Trophoblast cell (in vitro differentiated cells and primary cell): Measurements from ENCODE around the gene MLN.

Experiments used
- DNase-seq, 2 donors: peaks; one replicate each; pipeline ENCODE4 v3.0.0-alpha.2; 2016
- H2AFZ ChIP-seq: 2 replicates; pipeline ENCODE4 v1.6.1; 2013; ENCODE audit warnings: low read length, moderate library complexity, mild to moderate bottlenecking; ENCODE audit not compliant: insufficient read depth, poor library complexity
- H2AK5ac ChIP-seq: 2 replicates; pipeline ENCODE4 v1.6.1; 2013; ENCODE audit warnings: mild to moderate bottlenecking, low read length
- H2BK120ac ChIP-seq: 2 replicates; pipeline ENCODE4 v1.6.1; 2013; ENCODE audit warnings: low read length, mild to moderate bottlenecking, moderate library complexity; ENCODE audit not compliant: insufficient read depth, poor library complexity
- H2BK12ac ChIP-seq: 2 replicates; pipeline ENCODE4 v1.6.1; 2013; ENCODE audit warnings: mild to moderate bottlenecking, low read length, moderate library complexity
- H2BK5ac ChIP-seq: 2 replicates; pipeline ENCODE4 v1.6.1; 2013; ENCODE audit warnings: low read length, low read depth, moderate library complexity, mild to moderate bottlenecking; ENCODE audit not compliant: poor library complexity
- H3K14ac ChIP-seq: 2 replicates; pipeline ENCODE4 v1.6.1; 2013; ENCODE audit warnings: mild to moderate bottlenecking, low read length
- H3K18ac ChIP-seq: 2 replicates; pipeline ENCODE4 v1.6.1; 2013; ENCODE audit warnings: mild to moderate bottlenecking, low read length
- H3K23ac ChIP-seq: 2 replicates; pipeline ENCODE4 v1.6.1; 2013; ENCODE audit warnings: low read length
- H3K27ac ChIP-seq: 2 replicates; pipeline ENCODE4 v1.5.1; 2013; ENCODE audit warnings: low read depth, mild to moderate bottlenecking, inconsistent platforms, low read length, moderate library complexity
- H3K27me3 ChIP-seq: 2 replicates; pipeline ENCODE4 v1.6.1; 2013; ENCODE audit warnings: inconsistent platforms, mild to moderate bottlenecking, low read length, moderate library complexity; ENCODE audit not compliant: insufficient read depth
- H3K36me3 ChIP-seq, 2 experiments: 1 replicate in 1 of 2; 2 replicates in 1 of 2; pipeline ENCODE4 v1.6.1; 2013; ENCODE audit warnings: low read length in 2 of 2, mild to moderate bottlenecking in 2 of 2, moderate library complexity in 1 of 2; ENCODE audit not compliant: insufficient read depth in 2 of 2, control insufficient read depth in 1 of 2
- H3K4ac ChIP-seq: 2 replicates; pipeline ENCODE4 v1.6.1; 2013; ENCODE audit warnings: low read depth, mild to moderate bottlenecking, low read length, moderate library complexity
- H3K4me1 ChIP-seq, 2 experiments: 1 replicate in 1 of 2; 2 replicates in 1 of 2; pipeline ENCODE4 v1.6.1; 2013; ENCODE audit warnings: low read length in 2 of 2, mild to moderate bottlenecking in 2 of 2, moderate library complexity in 1 of 2; ENCODE audit not compliant: insufficient read depth in 2 of 2, control insufficient read depth in 1 of 2
- H3K4me2 ChIP-seq: 2 replicates; pipeline ENCODE4 v1.6.1; 2013; ENCODE audit warnings: inconsistent platforms, mild to moderate bottlenecking, low read length, moderate library complexity
- H3K4me3 ChIP-seq: 2 replicates; pipeline ENCODE4 v1.5.1; 2013; ENCODE audit warnings: mild to moderate bottlenecking, low read depth, low read length, inconsistent platforms
- H3K79me1 ChIP-seq: one replicate; pipeline ENCODE4 v1.6.1; 2013; ENCODE audit warnings: low read length
- H3K79me2 ChIP-seq: 2 replicates; pipeline ENCODE4 v1.6.1; 2013; ENCODE audit warnings: low read length, mild to moderate bottlenecking; ENCODE audit not compliant: control insufficient read depth, insufficient read depth, poor library complexity
- H3K9ac ChIP-seq: 2 replicates; pipeline ENCODE4 v1.6.1; 2013; ENCODE audit warnings: mild to moderate bottlenecking, low read length
- H3K9me3 ChIP-seq: 2 replicates; pipeline ENCODE4 v1.6.1; 2013; ENCODE audit warnings: low read depth, mild to moderate bottlenecking, control low read depth, inconsistent platforms, low read length; ENCODE audit not compliant: insufficient read depth
- H4K12ac ChIP-seq: 2 replicates; pipeline ENCODE4 v1.6.1; 2013; ENCODE audit warnings: low read depth, mild to moderate bottlenecking, low read length, moderate library complexity
- H4K8ac ChIP-seq: 2 replicates; pipeline ENCODE4 v1.6.1; 2013; ENCODE audit warnings: low read depth, mild to moderate bottlenecking, low read length, moderate library complexity
- H4K91ac ChIP-seq: one replicate; pipeline ENCODE4 v1.6.1; 2013; ENCODE audit warnings: low read depth, mild to moderate bottlenecking, low read length, moderate library complexity
- WGBS: extraction: QIAGEN DNeasy Blood & Tissue Kit; methylation state at CpG from one replicate; pipeline ENCODE4 v1.1.7; 2013; ENCODE audit warnings: missing lambda C conversion rate; ENCODE audit not compliant: insufficient read length, insufficient coverage; ENCODE audit errors: extremely low coverage; 5-methylcytosine and 5-hydroxymethylcytosine counted together

Gene MLN

DNA sequence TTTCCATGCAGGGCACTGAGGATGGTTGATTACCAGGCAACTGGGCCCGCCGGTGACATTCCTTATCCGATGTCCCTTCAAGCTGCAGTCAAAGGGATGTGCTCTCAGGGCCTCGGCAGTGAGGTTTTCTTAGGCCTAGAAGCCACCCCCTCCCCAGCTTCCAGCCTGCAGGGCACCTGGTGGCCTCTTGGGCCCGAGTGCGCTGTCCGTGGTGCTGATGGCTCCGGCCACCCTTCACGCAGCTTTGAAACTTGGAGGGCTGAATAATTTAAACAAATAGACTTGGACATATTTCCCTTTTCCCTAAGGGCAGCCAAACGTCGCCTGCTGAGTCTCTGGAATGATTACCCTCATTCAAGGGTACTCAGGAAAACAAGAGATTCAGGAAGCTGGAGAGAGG, 8.9 kb upstream of the MLN start:
- peak; percentile 42 to 78 for DNase-seq
- no peak overlapping the region for H2BK12ac ChIP-seq
- H2BK5ac ChIP-seq: no peak overlapping the region
- no peak overlapping the region for H3K27ac ChIP-seq
- no peak overlapping the region for H4K91ac ChIP-seq
- H3K14ac ChIP-seq: no peak overlapping the region
- H4K12ac ChIP-seq: no peak overlapping the region
- no peaks in the 10 kb centered on the region for H3K79me1 ChIP-seq
- H3K9ac ChIP-seq: no peak overlapping the region
- no peak overlapping the region for H3K23ac ChIP-seq
- no peak overlapping the region for H3K4ac ChIP-seq
- H2AK5ac ChIP-seq: no peak overlapping the region
- no peak overlapping the region for H2BK120ac ChIP-seq
- no peak overlapping the region for H4K8ac ChIP-seq
- WGBS: no CpG with 5 or more reads among the region's 11 CpGs
- no peaks in the 10 kb centered on the region for H3K79me2 ChIP-seq
- no peaks in the 10 kb centered on the region for H3K36me3 ChIP-seq
- no peaks in the 10 kb centered on the region for H3K4me1 ChIP-seq
- no peak overlapping the region for H3K4me2 ChIP-seq
- no peak overlapping the region for H3K4me3 ChIP-seq
- no peak overlapping the region for H3K18ac ChIP-seq
- no peaks in the 10 kb centered on the region for H3K9me3 ChIP-seq
- H3K27me3 ChIP-seq: no peaks in the 10 kb centered on the region
- H2AFZ ChIP-seq: no peak overlapping the region

DNA sequence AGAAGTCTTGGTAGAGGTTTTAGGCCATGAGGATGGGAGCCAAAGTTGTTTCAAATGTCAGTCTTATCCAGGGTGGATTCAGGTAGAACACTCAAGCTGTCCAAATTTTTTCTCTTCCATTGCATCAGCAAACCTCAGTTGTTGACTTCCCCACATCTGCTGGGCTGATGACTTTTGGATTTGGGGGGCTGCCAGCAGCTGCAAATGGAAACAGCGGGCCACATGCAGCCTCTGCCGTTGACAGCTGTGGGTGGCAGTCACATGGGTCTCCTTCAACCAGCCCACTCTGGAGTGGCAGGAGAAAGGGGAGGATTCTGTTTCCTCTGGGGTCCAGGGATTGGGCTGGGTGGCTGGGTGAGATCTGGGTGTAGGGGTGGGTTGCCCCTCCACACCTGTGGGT, 5.8 kb upstream of the MLN start:
- Histone ChIP-seq H3K4me3 (no peak overlapping the region), H2AFZ (no peak overlapping the region), H3K9me3 (no peaks in the 10 kb centered on the region), H3K18ac (no peak overlapping the region), H4K12ac (no peak overlapping the region), H3K27me3 (no peaks in the 10 kb centered on the region), H2BK5ac (no peak overlapping the region), H4K8ac (no peak overlapping the region), H3K4me1 (no peaks in the 10 kb centered on the region), H2AK5ac (no peak overlapping the region), H3K79me2 (no peaks in the 10 kb centered on the region), H3K4ac (no peak overlapping the region), H3K23ac (no peak overlapping the region), H3K9ac (no peak overlapping the region), H4K91ac (no peak overlapping the region), H3K36me3 (no peaks in the 10 kb centered on the region), H3K4me2 (no peak overlapping the region), H3K14ac (no peak overlapping the region), H3K27ac (no peak overlapping the region), H2BK120ac (no peak overlapping the region), H3K79me1 (no peaks in the 10 kb centered on the region), H2BK12ac (no peak overlapping the region)
- DNase-seq: no peak
- WGBS: no CpG with 5 or more reads among the region's 2 CpGs

DNA sequence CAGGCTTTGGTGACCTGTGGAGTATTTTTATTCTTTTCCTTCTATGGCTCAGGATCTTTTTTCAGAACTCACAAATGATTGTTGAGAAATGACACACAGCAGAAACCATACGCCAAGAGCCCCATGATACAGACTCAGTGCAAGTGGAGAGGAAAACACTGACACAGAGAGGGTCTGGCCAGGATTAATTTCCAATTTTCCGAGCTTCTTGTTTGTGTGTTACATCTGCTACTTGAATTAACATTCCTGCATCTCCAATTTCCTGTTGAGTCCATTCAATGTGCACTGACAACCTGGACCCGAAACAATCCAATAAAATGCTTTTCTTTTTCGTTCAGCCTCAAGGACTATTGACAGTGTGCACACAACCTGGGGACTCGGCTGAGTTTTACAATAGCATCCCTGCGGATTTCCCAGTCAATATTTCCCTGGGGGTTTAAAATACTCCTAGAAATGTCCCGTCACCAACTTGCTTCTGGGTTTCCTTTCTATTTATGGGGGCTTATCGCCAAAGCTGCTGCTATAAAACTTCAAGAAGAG, 4.9 kb upstream of the MLN start:
- Histone ChIP-seq H3K9ac (no peak overlapping the region), H3K18ac (no peak overlapping the region), H3K4me3 (no peak overlapping the region), H3K14ac (no peak overlapping the region), H3K36me3 (no peaks in the 10 kb centered on the region), H3K4me2 (no peak overlapping the region), H3K27ac (no peak overlapping the region), H4K12ac (no peak overlapping the region), H3K27me3 (no peaks in the 10 kb centered on the region), H2BK12ac (no peak overlapping the region), H2BK5ac (no peak overlapping the region), H2BK120ac (no peak overlapping the region), H3K79me1 (no peaks in the 10 kb centered on the region), H3K23ac (no peak overlapping the region), H3K4ac (no peak overlapping the region), H3K4me1 (no peaks in the 10 kb centered on the region), H4K8ac (no peak overlapping the region), H2AK5ac (no peak overlapping the region), H3K9me3 (no peaks in the 10 kb centered on the region), H4K91ac (no peak overlapping the region), H2AFZ (no peak overlapping the region), H3K79me2 (no peaks in the 10 kb centered on the region)
- DNase-seq: no peak
- WGBS: no CpG with 5 or more reads among the region's 8 CpGs

DNA sequence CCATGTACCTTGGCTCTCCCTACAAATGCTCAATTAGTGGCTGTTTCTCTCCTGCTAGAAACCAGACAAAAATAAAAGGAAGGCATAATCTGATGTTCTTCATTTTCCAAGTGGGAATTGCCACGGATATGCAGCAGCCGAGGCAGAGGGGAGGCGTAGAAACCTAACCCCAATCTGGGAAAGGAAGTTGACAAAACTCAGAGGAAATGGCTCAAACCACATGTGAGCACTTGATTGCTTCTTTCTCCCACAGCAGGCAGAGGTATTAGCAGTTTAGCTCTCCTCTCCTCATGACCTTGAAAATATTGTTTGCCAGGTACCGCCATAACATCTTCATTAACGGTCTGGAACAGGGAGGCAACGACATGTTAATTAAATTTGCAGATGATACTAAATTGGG, 3.8 kb upstream of the MLN start:
- H2BK5ac ChIP-seq: no peak overlapping the region
- no peak overlapping the region for H2AFZ ChIP-seq
- H3K27me3 ChIP-seq: no peaks in the 10 kb centered on the region
- no peak overlapping the region for H3K4me2 ChIP-seq
- H4K91ac ChIP-seq: no peak overlapping the region
- no peak overlapping the region for H3K4me3 ChIP-seq
- H3K9ac ChIP-seq: no peak overlapping the region
- no peak for DNase-seq
- WGBS: no CpG with 5 or more reads among the region's 6 CpGs
- H3K14ac ChIP-seq: no peak overlapping the region
- no peak overlapping the region for H2BK12ac ChIP-seq
- H4K12ac ChIP-seq: no peak overlapping the region
- no peak overlapping the region for H2AK5ac ChIP-seq
- H3K4me1 ChIP-seq: no peaks in the 10 kb centered on the region
- H3K79me2 ChIP-seq: no peaks in the 10 kb centered on the region
- no peak overlapping the region for H3K27ac ChIP-seq
- H3K4ac ChIP-seq: no peak overlapping the region
- H3K9me3 ChIP-seq: no peaks in the 10 kb centered on the region
- no peaks in the 10 kb centered on the region for H3K79me1 ChIP-seq
- H2BK120ac ChIP-seq: no peak overlapping the region
- no peak overlapping the region for H3K23ac ChIP-seq
- no peak overlapping the region for H3K18ac ChIP-seq
- H3K36me3 ChIP-seq: no peaks in the 10 kb centered on the region
- H4K8ac ChIP-seq: no peak overlapping the region
